H1 (cell line): Measurements from ENCODE around the gene CACNG4. TPM values are rescaled to one million over a fixed set of nuclear protein-coding genes. Genes with fewer than 3 reads are reported as not detected.

Experiments
- CEBPB ChIP-seq: IDR thresholded peaks from 2 replicates; pipeline ENCODE4 v1.6.1; 2012; ENCODE audit warnings: low read depth, low read length
- CTBP2 ChIP-seq: IDR thresholded peaks from 2 replicates; pipeline ENCODE4 v1.7.0; 2011; ENCODE audit warnings: borderline replicate concordance, mild to moderate bottlenecking, moderate library complexity, mixed read lengths, low read length; ENCODE audit not compliant: insufficient read depth, insufficient read length
- MAFK ChIP-seq: IDR thresholded peaks from 2 replicates; pipeline ENCODE4 v1.6.1; 2012; ENCODE audit warnings: low read depth, mild to moderate bottlenecking, improper control_type of control experiment, low read length
- RXRA ChIP-seq: IDR thresholded peaks from 2 replicates; pipeline ENCODE4 v1.6.1; 2011; ENCODE audit warnings: low read depth, mild to moderate bottlenecking, low read length, moderate library complexity; ENCODE audit not compliant: insufficient read depth
- SRF ChIP-seq: IDR thresholded peaks from 2 replicates; pipeline ENCODE4 v1.6.1; 2011; ENCODE audit warnings: mild to moderate bottlenecking, low read depth, low read length, moderate library complexity
- polyA plus RNA-seq, 7 experiments: library from polyadenylated mRNA; depleted of rRNA in 3 of 7; stranded (reverse) in 5 of 7; unstranded in 2 of 7; fragments of >200 nt in 5 of 7; fragments of 200-250 nt in 2 of 7; gene quantifications; 1 replicate in 5 of 7; 2 replicates in 1 of 7; 4 replicates in 1 of 7; pipeline versions ENCODE4 v1.2.1 to v1.2.3, GENCODE V29; 2011 to 2013; ENCODE audit warnings: missing spikeins in 2 of 7, mixed read lengths in 2 of 7
- total RNA-seq: library from RNA; stranded (reverse); fragmentation: NEBNext Ultra II Directional; extraction: Animal tissue kit (Norgen Biotek cat#: 25700); gene quantifications from 2 replicates; pipeline ENCODE4 v1.2.1, GENCODE V29; 2021

CACNG4 gene
- total and polyA plus RNA-seq, 2 of the 8 experiments (the other 6 are each of a cell fraction or from before 2014, with no cell fraction given): 3.6 to 5.6 TPM

DNA sequence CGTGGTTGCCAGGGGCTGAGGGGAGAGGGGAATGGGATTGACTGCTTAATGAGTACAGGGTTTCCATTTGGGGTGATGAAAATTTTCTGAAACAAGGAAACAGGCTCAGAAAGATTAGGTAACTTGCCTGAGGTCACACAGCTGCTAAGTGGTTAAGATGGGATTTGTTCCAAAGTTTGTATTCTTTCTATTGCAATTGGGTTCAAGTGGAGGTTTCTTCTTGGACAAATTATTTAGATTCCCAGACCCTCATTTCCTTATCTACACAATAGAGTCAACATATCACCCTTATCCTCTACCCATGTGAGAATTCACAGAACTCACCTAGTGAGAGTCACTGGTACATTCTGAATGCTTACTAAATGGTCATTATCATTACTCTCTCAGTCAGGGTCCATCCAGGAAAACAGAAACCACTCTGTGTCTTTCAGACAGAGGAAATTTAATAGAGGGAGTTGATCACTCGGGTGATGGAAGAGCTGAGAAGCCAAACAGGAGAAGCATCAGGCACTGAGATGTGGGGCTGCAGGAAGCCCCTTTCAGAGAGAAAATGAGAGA is 22.6 kb downstream of the CACNG4 start (continued):
- TF ChIP-seq RXRA: no peak
- TF ChIP-seq CTBP2: no peak
- no peak for TF ChIP-seq SRF
- TF ChIP-seq CEBPB: no peak
- TF ChIP-seq MAFK: no peak
